Natural killer cell (primary cell): ENCODE data around the gene OR1L6. TPM values are rescaled to one million over a fixed set of nuclear protein-coding genes. Genes with fewer than 3 reads are reported as not detected.

Source experiments
- ATAC-seq, 3 donors: fragments of 150-1000 bp in 2 of 3; fragments of 200-7000 bp in 1 of 3; cut with Tn5 transposase; 1 replicate in 1 of 3; 2 replicates in 2 of 3; pipeline ENCODE4 v1.10.0; 2021; ENCODE audit warnings: mild to moderate bottlenecking in 2 of 3, moderate library complexity in 2 of 3
- DNase-seq, 2 donors: peaks; one replicate each; pipeline versions ENCODE4 v3.0.0 to v3.0.0-alpha.2; 2013 to 2021; ENCODE audit warnings: mixed read lengths in 1 of 2
- H3K27ac ChIP-seq: one replicate; pipeline ENCODE4 v1.5.1; 2013; ENCODE audit warnings: mild to moderate bottlenecking, low read length
- H3K27me3 ChIP-seq: one replicate; pipeline ENCODE4 v1.6.1; 2013; ENCODE audit warnings: low read length; ENCODE audit not compliant: control insufficient read depth, insufficient read depth
- H3K36me3 ChIP-seq: one replicate; pipeline ENCODE4 v1.6.1; 2013; ENCODE audit warnings: low read length; ENCODE audit not compliant: control insufficient read depth, insufficient read depth
- H3K4me1 ChIP-seq: one replicate; pipeline ENCODE4 v1.6.1; 2013; ENCODE audit warnings: low read length; ENCODE audit not compliant: control insufficient read depth, insufficient read depth
- H3K4me3 ChIP-seq: one replicate; pipeline ENCODE4 v1.5.1; 2013; ENCODE audit warnings: low read length
- H3K9me3 ChIP-seq: one replicate; pipeline ENCODE4 v1.6.1; 2013; ENCODE audit warnings: low read length; ENCODE audit not compliant: control insufficient read depth, insufficient read depth
- H3K27ac Mint-ChIP-seq, 2 donors: one replicate each; pipeline ENCODE4 v1.8.0; 2022; ENCODE audit warnings: mild to moderate bottlenecking in 2 of 2, mixed read lengths in 2 of 2, moderate library complexity in 1 of 2
- H3K27me3 Mint-ChIP-seq, 2 donors: one replicate each; pipeline ENCODE4 v1.8.0; 2022; ENCODE audit warnings: low read depth in 2 of 2, mixed read lengths in 2 of 2
- H3K36me3 Mint-ChIP-seq: one replicate; pipeline ENCODE4 v1.8.0; 2022; ENCODE audit warnings: mixed read lengths
- H3K4me1 Mint-ChIP-seq, 2 donors: one replicate each; pipeline ENCODE4 v1.8.0; 2022; ENCODE audit warnings: mixed read lengths in 2 of 2
- H3K4me3 Mint-ChIP-seq: one replicate; pipeline ENCODE4 v1.8.0; 2022; ENCODE audit warnings: mild to moderate bottlenecking, moderate library complexity, mixed read lengths
- H3K9me3 Mint-ChIP-seq, 2 donors: one replicate each; pipeline ENCODE4 v1.8.0; 2022; ENCODE audit warnings: mixed read lengths in 2 of 2
- CTCF ChIP-seq: fragments of 200-600 bp; IDR thresholded peaks from one replicate; pipeline ENCODE4 v1.8.0; 2022; ENCODE audit warnings: antibody characterized with exemption
- WGBS: methylation state at CpG from one replicate; pipeline ENCODE4 v1.1.7; 2013; ENCODE audit warnings: missing lambda C conversion rate; ENCODE audit not compliant: insufficient coverage; 5-methylcytosine and 5-hydroxymethylcytosine counted together
- intact Hi-C: fragments of 100-400 bp; cut with micrococcal nuclease; formaldehyde crosslinking; loops from one replicate; pipeline ENCODE4 v1.14.2; 2022
- total RNA-seq, 4 donors: library from RNA; stranded (reverse); fragments of 120-200 nt in 1 of 4; gene quantifications; one replicate each; pipeline versions ENCODE4 v1.2.3 to v1.2.4, GENCODE V29; 2013 to 2022

OR1L6 gene
- total RNA-seq, 3 donors from 2014 or later (not counting 1 experiment from before 2014, with no cell fraction given), result not detected

GRCh38 chr9:122785269-122785668 lies 43.2 kb downstream of the OR1L6 start:
- Mint-ChIP-seq H3K27ac (no peak overlapping the region), H3K9me3 (no peaks in the 10 kb centered on the region), H3K4me1 (no peaks in the 10 kb centered on the region), H3K27me3 (no peaks in the 10 kb centered on the region), H3K36me3 (no peaks in the 10 kb centered on the region), H3K4me3 (no peak overlapping the region)
- intact Hi-C loops, result no loop called here
- Histone ChIP-seq H3K27ac (no peak overlapping the region), H3K4me3 (no peak overlapping the region), H3K4me1 (no peaks in the 10 kb centered on the region), H3K27me3 (no peaks in the 10 kb centered on the region), H3K36me3 (no peaks in the 10 kb centered on the region), H3K9me3 (no peaks in the 10 kb centered on the region)
- ATAC-seq, result no peak
- no peak for TF ChIP-seq CTCF
- DNase-seq, result no peak

GRCh38 chr9:122786338-122786737 lies 44.2 kb downstream of the OR1L6 start:
- intact Hi-C loops, result no loop called here
- Mint-ChIP-seq H3K4me1 (no peaks in the 10 kb centered on the region), H3K36me3 (no peaks in the 10 kb centered on the region), H3K27me3 (no peaks in the 10 kb centered on the region), H3K9me3 (no peaks in the 10 kb centered on the region), H3K4me3 (no peak overlapping the region), H3K27ac (no peak overlapping the region)
- Histone ChIP-seq H3K27me3 (no peaks in the 10 kb centered on the region), H3K36me3 (no peaks in the 10 kb centered on the region), H3K27ac (no peak overlapping the region), H3K4me3 (no peak overlapping the region), H3K4me1 (no peaks in the 10 kb centered on the region), H3K9me3 (no peaks in the 10 kb centered on the region)
- ATAC-seq (no peak), DNase-seq (no peak)
- WGBS, result 100% methylated on average over 1 of the region's 4 CpGs
- no peak for TF ChIP-seq CTCF

- H3K36me3 Mint-ChIP-seq, result no peaks in the 10 kb centered on the region
- H3K27me3 Mint-ChIP-seq, result no peaks in the 10 kb centered on the region
- TF ChIP-seq CTCF, result no peak
- Histone ChIP-seq H3K4me1 (no peaks in the 10 kb centered on the region), H3K27ac (no peak within 1 kb of the TSS), H3K4me3 (no peak within 1 kb of the TSS), H3K36me3 (no peaks in the 10 kb centered on the region), H3K9me3 (no peaks in the 10 kb centered on the region), H3K27me3 (no peaks in the 10 kb centered on the region)
- H3K9me3 Mint-ChIP-seq, result no peaks in the 10 kb centered on the region
- H3K4me3 Mint-ChIP-seq, result no peak within 1 kb of the TSS
- WGBS, result 93% methylated on average over 12 of the region's 12 CpGs
- H3K4me1 Mint-ChIP-seq, result no peaks in the 10 kb centered on the region
- DNase-seq (no peak), ATAC-seq (no peak)
- H3K27ac Mint-ChIP-seq, result no peak within 1 kb of the TSS
- intact Hi-C loops, result no loop called here
These were observed 46.7 kb downstream of the OR1L6 start, which contains the start of gene OR5C1 for GRCh38 chr9:122788831-122789230. OR5C1 (plus strand) TSS chr9:122788933; CDS start chr9:122788933, 0 bp downstream.

- no peak overlapping the region for H3K27ac ChIP-seq
- no peak for ATAC-seq
- Mint-ChIP-seq H3K27me3 (no peaks in the 10 kb centered on the region), H3K27ac (no peak overlapping the region), H3K4me1 (no peaks in the 10 kb centered on the region), H3K9me3 (no peaks in the 10 kb centered on the region), H3K4me3 (no peak overlapping the region), H3K36me3 (no peaks in the 10 kb centered on the region)
- no peak for TF ChIP-seq CTCF
- no peak for DNase-seq
- H3K9me3 ChIP-seq, result no peaks in the 10 kb centered on the region
- H3K27me3 ChIP-seq, result no peaks in the 10 kb centered on the region
- H3K4me1 ChIP-seq, result no peaks in the 10 kb centered on the region
- 96% methylated on average over 28 of the region's 28 CpGs for WGBS
- H3K36me3 ChIP-seq, result no peaks in the 10 kb centered on the region
- intact Hi-C loops, result no loop called here
- no peak overlapping the region for H3K4me3 ChIP-seq
These were observed 47.3 kb downstream of the OR1L6 start for GRCh38 chr9:122789256-122790046.
